CD4-positive, alpha-beta T cell (primary cell): ENCODE data around the gene AUTS2. TPM values are rescaled to one million over a fixed set of nuclear protein-coding genes. Genes with fewer than 3 reads are reported as not detected.

ENCODE experiments used
- ATAC-seq: fragments of 200-7000 bp; cut with Tn5 transposase; one replicate; pipeline ENCODE4 v1.10.0; 2022; ENCODE audit warnings: mild to moderate bottlenecking; ENCODE audit not compliant: poor library complexity
- CTCF ChIA-PET: fragments of 350-600 bp; sonication (Branson Sonifier 250); formaldehyde crosslinking; loops from one replicate; lab custom pipeline; 2021; ENCODE audit warnings: antibody characterized with exemption, inconsistent platforms; lab: Charles Lee
- POLR2A ChIA-PET: fragments of 350-600 bp; sonication (Branson Sonifier 250); formaldehyde crosslinking; loops from one replicate; lab custom pipeline; 2021; ENCODE audit warnings: antibody characterized with exemption, inconsistent platforms; lab: Charles Lee
- DNase-seq, 14 experiments: peaks; one replicate each; pipeline ENCODE4 v3.0.0-alpha.2; 2013 to 2020; ENCODE audit warnings: mixed read lengths in 2 of 14
- H3K27ac ChIP-seq, 2 donors: one replicate each; pipeline versions ENCODE4 v1.5.1 to v1.7.0; 2013; ENCODE audit warnings: low read length in 2 of 2, low read depth in 1 of 2, mild to moderate bottlenecking in 1 of 2
- H3K27me3 ChIP-seq, 2 experiments: 1 replicate in 1 of 2; 2 replicates in 1 of 2; pipeline versions ENCODE4 v1.6.1 to v1.7.0; 2013; ENCODE audit warnings: low read length in 2 of 2, control low read depth in 1 of 2, mild to moderate bottlenecking in 1 of 2, moderate library complexity in 1 of 2; ENCODE audit not compliant: insufficient read depth in 2 of 2, control insufficient read depth in 1 of 2
- H3K36me3 ChIP-seq: one replicate; pipeline ENCODE4 v1.6.1; 2013; ENCODE audit warnings: low read length, control low read depth; ENCODE audit not compliant: insufficient read depth
- H3K4me1 ChIP-seq: one replicate; pipeline ENCODE4 v1.6.1; 2013; ENCODE audit warnings: low read length, control low read depth; ENCODE audit not compliant: insufficient read depth
- H3K4me3 ChIP-seq: one replicate; pipeline ENCODE4 v1.5.1; 2013; ENCODE audit warnings: mild to moderate bottlenecking, low read length, moderate library complexity
- H3K9me3 ChIP-seq, 2 experiments: 1 replicate in 1 of 2; 2 replicates in 1 of 2; pipeline versions ENCODE4 v1.6.1 to v1.7.0; 2013; ENCODE audit warnings: low read length in 2 of 2, mild to moderate bottlenecking in 2 of 2, control low read depth in 1 of 2, moderate library complexity in 1 of 2; ENCODE audit not compliant: control insufficient read depth in 1 of 2, insufficient read depth in 1 of 2
- H3K27ac Mint-ChIP-seq: one replicate; pipeline ENCODE4 v1.8.0; 2020; ENCODE audit warnings: mixed read lengths
- H3K27me3 Mint-ChIP-seq: one replicate; pipeline ENCODE4 v1.8.0; 2021; ENCODE audit warnings: mixed read lengths
- H3K36me3 Mint-ChIP-seq: one replicate; pipeline ENCODE4 v1.8.0; 2021; ENCODE audit warnings: low read depth, mixed read lengths
- H3K4me1 Mint-ChIP-seq: one replicate; pipeline ENCODE4 v1.8.0; 2021; ENCODE audit warnings: low read depth, mixed read lengths
- H3K4me3 Mint-ChIP-seq: one replicate; pipeline ENCODE4 v1.8.0; 2020; ENCODE audit warnings: mild to moderate bottlenecking, mixed read lengths
- H3K9me3 Mint-ChIP-seq: one replicate; pipeline ENCODE4 v1.8.0; 2020; ENCODE audit warnings: mixed read lengths
- intact Hi-C, 2 experiments: fragments of 100-400 bp; cut with DNase I in 1 of 2; cut with micrococcal nuclease in 1 of 2; formaldehyde crosslinking; loops; one replicate each; pipeline versions ENCODE4 v1.15.1 to v1.9.0; 2023 to 2025; cut with DNase I, micrococcal nuclease
- total RNA-seq, 174 experiments: library from RNA in 2 of 174; stranded (reverse) in 2 of 174; gene quantifications; one replicate each; pipeline ENCODE4 v1.2.3 and lab custom pipeline; 2021 to 2026
- TF ChIP-seq, protein P1 (sequence below): fragments of 200-600 bp; IDR thresholded peaks from one replicate; pipeline ENCODE4 v1.8.0; 2022; ENCODE audit warnings: antibody characterized with exemption, mild to moderate bottlenecking

AUTS2 gene
- total RNA-seq, 2 experiments from 2014 or later = 43.6 to 47.6 TPM

DNA sequence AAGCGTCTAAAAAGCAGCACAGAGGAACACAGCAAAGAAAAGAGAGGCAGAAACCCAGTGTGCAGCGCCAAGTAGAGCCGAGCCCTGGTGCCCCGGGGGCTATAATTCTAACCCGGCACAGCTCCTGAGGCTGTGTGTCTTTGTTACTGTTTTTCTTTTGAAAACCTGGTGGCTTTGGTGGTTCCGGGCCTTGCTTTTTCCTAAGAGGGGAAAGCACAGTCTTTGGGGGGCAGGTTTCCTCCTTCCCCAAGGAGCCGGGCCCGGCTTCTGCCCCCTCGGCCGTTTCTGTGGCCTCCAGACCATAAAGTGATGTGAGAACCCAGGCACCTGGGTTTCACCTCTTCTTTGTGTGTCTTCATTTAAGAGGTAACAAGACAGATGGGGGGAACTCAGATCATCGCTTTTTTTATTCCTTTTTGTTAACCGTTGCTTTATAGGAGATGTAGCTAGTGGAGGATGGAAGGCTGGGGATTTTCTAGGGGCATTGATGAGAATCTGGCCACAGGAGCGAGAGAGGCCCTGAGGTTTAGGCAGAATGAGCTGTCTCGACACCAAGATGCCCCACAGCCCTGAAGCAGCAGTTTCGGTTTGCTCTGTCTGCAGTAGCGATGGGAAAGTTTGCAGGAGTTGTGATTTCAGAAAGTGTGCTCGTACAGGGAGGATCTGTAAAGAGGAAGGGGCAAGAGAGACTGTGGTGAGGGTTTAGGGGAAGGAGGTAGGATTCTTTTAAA is 1165.9 kb downstream of the AUTS2 start:
- peak overlapping the region in 1 of 2 donors; percentile 68 for H3K27ac ChIP-seq
- Mint-ChIP-seq H3K27ac (peak overlapping the region; percentile 69), H3K9me3 (no peaks in the 10 kb centered on the region), H3K27me3 (no peaks in the 10 kb centered on the region), H3K4me3 (peak overlapping the region; percentile 77), H3K4me1 (no peaks in the 10 kb centered on the region), H3K36me3 (peaks cover 5% of the 10 kb centered on the region)
- peaks cover 21% of the 10 kb centered on the region for H3K4me1 ChIP-seq
- ATAC-seq (peak; percentile 76), DNase-seq (peak in 5 of 14 experiments; percentile 15 to 66 (median 39))
- H3K36me3 ChIP-seq = peaks cover 5% of the 10 kb centered on the region
- TF ChIP-seq, protein P1, sequence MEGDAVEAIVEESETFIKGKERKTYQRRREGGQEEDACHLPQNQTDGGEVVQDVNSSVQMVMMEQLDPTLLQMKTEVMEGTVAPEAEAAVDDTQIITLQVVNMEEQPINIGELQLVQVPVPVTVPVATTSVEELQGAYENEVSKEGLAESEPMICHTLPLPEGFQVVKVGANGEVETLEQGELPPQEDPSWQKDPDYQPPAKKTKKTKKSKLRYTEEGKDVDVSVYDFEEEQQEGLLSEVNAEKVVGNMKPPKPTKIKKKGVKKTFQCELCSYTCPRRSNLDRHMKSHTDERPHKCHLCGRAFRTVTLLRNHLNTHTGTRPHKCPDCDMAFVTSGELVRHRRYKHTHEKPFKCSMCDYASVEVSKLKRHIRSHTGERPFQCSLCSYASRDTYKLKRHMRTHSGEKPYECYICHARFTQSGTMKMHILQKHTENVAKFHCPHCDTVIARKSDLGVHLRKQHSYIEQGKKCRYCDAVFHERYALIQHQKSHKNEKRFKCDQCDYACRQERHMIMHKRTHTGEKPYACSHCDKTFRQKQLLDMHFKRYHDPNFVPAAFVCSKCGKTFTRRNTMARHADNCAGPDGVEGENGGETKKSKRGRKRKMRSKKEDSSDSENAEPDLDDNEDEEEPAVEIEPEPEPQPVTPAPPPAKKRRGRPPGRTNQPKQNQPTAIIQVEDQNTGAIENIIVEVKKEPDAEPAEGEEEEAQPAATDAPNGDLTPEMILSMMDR = no peak
- H3K4me3 ChIP-seq = peak overlapping the region; percentile 44
- H3K9me3 ChIP-seq = peaks cover 0 to 18% of the 10 kb centered on the region in 2 experiments
- CTCF ChIA-PET = no interaction called here
- POLR2A ChIA-PET = no interaction called here
- intact Hi-C loops = no loop called here
- no peaks in the 10 kb centered on the region for H3K27me3 ChIP-seq

DNA sequence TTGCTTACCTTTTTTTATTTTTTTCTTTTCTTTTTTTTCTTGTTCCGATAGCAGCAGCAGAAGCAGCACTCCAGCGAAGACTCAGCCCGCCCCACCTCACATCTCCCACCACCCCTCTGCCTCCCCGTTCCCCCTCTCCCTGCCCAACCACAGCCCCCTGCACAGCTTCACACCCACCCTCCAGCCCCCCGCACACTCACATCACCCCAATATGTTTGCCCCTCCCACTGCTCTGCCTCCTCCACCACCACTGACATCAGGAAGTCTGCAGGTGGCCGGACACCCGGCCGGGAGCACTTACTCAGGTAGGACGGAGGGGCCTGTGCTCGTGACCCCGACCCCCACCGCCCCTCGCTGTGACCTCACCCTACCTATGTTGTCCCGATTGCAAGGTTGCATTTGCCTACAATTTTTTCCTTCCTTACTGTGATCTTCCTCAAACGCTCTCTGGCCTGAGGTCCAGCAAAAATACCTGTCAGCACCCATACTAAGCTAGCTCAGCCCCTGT is 1166.5 kb downstream of the AUTS2 start:
- DNase-seq = peak in 1 of 14 experiments; percentile 15
- TF ChIP-seq, protein P1 = no peak
- H3K27me3 ChIP-seq = no peaks in the 10 kb centered on the region
- H3K4me3 ChIP-seq = peak overlapping the region; percentile 44
- H3K9me3 ChIP-seq = peaks cover 0 to 15% of the 10 kb centered on the region in 2 experiments
- no peaks in the 10 kb centered on the region for H3K4me1 Mint-ChIP-seq
- H3K36me3 ChIP-seq = peaks cover 6% of the 10 kb centered on the region
- POLR2A ChIA-PET = no interaction called here
- no peak for ATAC-seq
- peak overlapping the region; percentile 77 for H3K4me3 Mint-ChIP-seq
- CTCF ChIA-PET = no interaction called here
- H3K4me1 ChIP-seq = peaks cover 21% of the 10 kb centered on the region
- intact Hi-C loops = no loop called here
- H3K27me3 Mint-ChIP-seq = no peaks in the 10 kb centered on the region
- H3K27ac Mint-ChIP-seq = peak overlapping the region; percentile 69
- no peaks in the 10 kb centered on the region for H3K9me3 Mint-ChIP-seq
- peak overlapping the region in 1 of 2 donors; percentile 68 for H3K27ac ChIP-seq
- H3K36me3 Mint-ChIP-seq = peaks cover 5% of the 10 kb centered on the region

DNA sequence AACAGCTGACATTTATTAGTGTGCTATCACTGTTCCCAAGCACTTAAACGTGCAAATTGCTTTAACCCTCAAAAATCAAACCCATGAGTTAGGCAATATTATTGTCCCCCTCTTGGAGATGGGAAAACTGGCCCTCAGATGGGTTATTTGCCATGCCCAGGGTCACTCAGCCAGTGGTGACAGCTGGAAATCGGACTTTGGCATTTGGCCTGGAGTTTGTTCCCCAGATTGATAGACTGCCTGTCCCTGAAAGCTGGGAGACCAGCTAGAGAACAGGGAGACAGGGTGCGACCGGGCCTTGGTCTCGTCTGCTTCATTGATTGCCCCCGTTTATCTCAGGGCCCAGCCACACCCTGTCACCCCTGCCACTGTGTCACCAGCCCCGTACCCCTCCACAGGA is 1167.4 kb downstream of the AUTS2 start:
- ChIA-PET CTCF (no interaction called here), POLR2A (no interaction called here)
- Mint-ChIP-seq H3K4me1 (no peaks in the 10 kb centered on the region), H3K4me3 (no peak overlapping the region), H3K27ac (no peak overlapping the region), H3K36me3 (peaks cover 5% of the 10 kb centered on the region), H3K27me3 (no peaks in the 10 kb centered on the region), H3K9me3 (no peaks in the 10 kb centered on the region)
- DNase-seq (no peak), ATAC-seq (no peak)
- Histone ChIP-seq H3K4me3 (no peak overlapping the region), H3K36me3 (peaks cover 3% of the 10 kb centered on the region), H3K27me3 (no peaks in the 10 kb centered on the region), H3K27ac (no peak overlapping the region), H3K9me3 (peaks cover 0 to 15% of the 10 kb centered on the region in 2 experiments), H3K4me1 (peaks cover 21% of the 10 kb centered on the region)
- TF ChIP-seq, protein P1 = no peak
- intact Hi-C loops = no loop called here
